Activated CD8-positive, alpha-beta memory T cell treated with anti-CD3 and anti-CD28 coated beads, Interleukin-2, amount 50 U/mL, for 4 hours (primary cell): ENCODE results near the gene TTC9C.
"Not testable (repeated sequence)": the region's sequence is repeated elsewhere in the genome, so short reads cannot be mapped to it uniquely, and the experiment has no call there.

Experiments
- DNase-seq: peaks from one replicate; pipeline ENCODE4 v3.0.0-alpha.2; 2020

Gene TTC9C

DNA sequence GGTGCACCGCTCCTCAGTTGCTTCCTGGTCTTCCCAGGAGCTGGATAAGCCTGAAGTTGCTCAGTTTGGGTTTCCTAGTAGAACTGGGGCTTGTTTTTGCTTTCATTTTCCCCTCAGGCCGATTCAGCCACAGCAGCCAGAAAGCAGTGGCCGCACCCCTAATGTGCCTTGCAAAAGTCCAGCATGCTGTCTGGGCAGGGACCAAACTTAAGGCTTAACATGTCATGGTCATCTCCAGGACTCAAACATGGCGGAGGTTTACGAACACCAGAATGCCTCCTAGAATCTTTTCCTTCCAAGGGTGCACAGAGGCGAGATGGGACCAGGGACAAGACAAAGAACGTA lies 18.3 kb upstream of the TTC9C start:
- DNase-seq = peak; percentile 23

DNA sequence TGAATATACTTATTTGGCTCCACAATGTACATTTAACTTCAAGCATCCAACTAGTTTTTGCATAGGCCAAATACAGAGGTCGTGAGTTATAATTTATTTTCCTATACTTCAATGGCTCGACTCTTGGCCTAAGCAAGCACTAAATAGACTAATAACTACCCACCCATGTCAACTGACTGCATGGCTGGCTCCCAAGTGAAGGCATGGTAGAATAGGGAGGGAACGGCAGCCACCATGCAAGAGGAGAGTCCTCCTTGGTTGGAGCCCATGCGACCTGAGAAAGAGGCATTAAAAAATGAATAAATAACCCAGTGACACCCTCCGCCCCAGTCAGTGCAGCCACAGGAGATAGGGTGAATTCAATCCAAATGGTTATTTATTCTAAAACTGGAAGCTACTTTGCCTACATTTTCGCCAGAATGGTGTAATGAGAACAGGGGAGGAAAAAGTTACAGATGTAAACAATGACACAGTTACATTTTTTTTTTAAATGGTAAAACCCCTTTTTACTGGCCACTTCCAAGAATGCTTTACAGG lies 15.9 kb upstream of the TTC9C start:
- no peak for DNase-seq

DNA sequence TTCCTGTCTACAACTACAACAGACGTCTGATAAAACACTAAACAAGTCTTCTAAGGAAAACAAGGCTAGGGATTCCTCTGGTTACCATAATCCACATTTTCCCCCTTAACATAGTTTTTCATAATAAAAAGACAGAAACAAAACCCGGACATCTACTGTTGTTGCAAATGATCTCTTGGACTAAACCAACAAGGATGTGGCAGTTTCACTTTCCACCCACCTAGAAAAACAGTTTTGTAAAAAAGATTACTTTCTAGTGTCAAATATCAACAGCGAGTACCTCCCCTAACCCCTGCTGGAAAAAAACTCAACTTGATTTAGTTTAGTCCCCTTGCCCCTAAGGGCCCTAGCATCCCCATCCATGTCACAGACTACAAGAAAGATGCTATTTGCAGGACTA lies 15.4 kb upstream of the TTC9C start:
- no peak for DNase-seq

DNA sequence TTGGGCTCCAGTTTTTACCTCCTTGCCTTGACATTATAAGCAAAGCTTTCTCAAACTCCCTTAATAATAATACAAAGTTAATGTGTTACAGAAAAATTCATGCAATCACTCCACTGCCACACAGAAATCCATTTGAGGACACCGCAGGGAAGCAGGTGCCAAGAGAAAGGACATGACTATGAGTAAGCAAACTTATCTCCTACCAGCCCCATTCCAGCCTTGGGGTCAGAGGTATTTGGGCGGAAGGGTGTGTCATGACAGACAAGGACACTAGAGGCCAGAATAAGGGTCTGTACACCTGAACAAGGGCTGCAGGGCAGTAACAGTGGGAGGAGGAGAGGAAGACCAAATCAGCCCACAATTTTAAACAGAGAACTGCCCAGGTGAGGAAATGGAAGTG lies 14.9 kb upstream of the TTC9C start:
- DNase-seq = no peak

DNA sequence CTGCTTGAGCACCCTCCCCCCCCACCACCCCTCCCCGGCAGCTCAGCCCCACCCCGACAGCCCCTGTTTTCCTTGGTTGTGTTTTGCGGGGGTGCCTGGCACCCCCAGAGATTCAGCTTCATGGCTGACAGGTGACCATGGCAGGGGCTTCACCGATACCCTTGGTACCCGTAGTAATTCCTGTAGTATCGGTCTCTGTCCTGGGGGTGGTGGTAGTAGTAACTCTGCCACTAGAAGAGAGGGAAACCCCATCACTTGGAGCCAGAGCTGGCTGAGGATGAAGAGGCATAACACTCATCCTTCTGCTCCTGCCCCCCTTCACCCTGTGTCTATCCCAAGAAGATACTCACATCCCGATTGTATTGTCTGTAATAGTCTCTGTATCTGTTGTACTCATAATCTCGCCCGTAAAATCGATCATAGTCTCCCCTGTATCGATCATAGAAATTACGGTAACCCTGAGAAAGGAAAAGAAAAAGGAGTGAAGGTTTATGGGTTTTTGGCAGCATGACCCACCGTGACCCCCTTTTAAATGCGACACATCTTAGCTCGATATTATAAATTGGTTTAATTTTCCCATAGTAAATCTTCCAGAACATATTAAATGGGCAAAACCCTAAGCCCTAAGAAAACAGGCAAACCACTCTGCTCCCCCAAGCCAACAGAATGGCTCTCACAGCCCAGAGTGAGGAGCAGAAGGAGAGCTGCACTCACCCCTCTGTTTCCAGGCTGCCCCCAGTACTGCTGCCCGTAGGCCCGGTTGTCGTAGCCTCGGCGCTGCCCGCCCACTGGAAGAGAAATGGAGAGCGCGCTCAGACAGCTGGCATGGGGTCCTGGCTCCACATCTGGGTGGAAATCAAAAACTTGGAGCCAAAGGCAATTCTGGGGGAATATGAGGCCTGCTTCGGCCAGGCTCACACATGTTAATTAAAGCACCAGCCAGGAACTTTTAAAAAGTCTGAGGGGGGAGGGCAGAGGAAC lies 12.8 kb upstream of the TTC9C start:
- DNase-seq = no peak

DNA sequence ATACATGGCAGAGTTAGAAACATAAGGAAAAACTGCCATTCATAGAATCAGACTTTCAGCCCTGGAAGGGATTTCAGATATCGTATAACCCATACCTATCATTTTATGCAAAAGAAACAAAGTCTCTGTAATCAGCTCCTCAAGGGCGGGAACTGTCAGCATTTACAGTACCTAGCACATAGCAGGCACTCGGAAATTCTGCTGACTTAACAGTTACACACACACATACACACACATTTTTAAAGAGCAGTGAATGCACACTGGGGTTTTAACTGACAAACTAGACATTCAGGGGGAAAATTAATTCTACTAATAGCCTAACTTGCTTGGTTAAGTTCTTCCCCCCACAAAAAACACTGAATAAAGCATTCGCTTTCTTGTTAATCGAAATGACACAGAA lies 12.1 kb upstream of the TTC9C start:
- no peak for DNase-seq

DNA sequence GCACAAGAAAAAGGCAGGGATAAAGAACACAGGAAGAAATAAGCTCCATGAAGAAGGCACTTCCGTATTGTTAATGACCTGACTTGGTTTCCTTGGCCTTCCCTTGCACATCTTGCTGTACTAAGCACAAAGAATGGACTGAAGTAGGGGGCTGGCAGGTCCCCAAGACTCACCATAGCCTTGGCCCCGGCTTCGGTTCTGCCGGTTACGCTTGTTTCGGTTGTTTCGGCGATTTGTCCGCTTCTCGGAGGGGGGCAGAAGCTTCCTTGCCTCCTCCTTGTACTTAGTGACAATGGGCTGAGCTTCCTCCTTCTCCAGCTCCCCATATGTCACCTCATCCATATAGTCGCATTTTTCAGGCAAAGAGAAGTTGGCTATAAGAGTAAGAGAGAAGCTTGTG lies 11.5 kb upstream of the TTC9C start:
- DNase-seq = no peak

DNA sequence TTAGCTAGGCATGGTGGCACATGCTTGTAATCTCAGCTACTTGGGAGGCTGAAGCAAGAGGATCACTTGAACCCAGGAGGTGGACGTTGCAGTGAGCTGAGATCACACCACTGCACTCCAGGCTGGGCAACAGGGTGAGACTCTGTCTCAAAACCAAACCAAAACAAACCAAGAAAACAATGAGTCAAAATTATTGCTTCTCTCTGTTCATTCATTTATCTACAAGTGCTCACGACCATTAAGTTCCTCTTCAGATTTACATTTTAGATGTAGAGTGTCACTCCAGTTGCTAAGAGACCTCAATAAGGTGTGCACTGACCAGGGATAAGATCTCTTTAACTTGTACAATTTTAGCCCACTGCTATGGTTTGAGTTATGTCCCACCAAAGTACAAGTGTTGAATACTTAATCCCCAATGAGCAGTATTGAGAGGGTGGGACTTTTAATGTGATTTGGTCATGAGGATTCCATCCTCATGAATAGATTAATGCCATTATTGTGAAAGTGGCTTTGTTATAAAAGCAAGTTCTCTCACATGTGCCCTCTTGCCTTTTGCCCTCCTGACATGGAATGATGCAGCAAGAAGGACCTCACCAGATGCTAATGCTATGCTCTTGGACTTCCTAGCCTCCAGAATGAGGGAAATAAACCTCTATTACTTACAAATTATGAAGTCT lies 8.8 kb upstream of the TTC9C start:
- no peak for DNase-seq

DNA sequence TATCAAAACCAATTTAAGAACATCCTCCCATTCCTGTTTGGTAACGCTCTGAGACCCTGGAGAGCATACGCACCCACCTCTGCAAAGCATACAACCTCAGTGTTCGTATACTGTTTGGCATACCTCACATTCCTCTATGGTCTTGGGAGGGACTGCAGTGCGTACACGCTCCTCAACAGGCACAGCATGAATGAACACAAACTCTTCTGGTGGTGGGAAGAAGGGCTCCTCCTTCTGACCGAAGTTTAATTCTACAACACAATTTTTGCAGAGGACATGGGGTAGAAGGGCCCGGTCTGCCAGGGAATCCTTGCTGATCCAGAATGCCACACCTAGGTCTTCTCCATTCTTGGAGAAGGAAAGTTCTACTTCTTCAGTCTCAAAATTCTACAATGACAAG lies 6.3 kb upstream of the TTC9C start:
- DNase-seq = no peak

DNA sequence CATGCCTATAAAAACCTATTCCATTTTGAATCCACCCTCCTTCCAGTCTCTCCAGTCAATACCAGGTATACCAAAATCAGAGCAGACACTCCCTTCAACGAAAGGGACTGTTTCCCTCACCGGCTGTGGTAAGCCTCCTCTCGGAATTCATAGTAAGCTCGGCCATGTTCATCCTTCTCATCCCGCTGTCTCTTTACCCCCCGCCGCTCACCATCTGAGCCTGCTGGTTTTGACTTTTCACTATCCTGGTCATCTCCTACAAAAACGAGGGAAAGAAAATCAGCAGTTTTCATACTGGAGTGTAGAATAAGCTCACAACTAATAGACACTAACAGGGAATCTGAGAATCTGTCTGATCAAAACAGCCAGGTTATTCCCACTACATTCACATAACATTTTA lies 4.1 kb upstream of the TTC9C start:
- no peak for DNase-seq

DNA sequence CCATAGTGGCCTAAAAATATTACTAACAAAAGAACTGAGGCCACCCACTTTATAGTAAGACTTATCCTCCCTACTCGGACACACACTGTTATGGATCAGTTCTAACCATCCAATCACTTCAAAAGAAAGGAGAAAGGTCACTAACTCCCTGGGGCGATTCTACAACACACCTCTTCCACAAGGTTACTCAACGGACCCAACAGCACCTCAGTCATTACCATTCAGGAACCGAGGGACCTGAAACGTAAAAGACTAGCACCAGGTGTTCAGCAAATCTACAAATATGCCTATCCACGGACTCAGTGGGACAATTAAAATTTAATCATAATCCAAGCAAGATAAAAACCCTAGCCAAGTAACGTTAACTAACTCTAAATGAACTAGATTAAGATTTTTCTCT lies 2.6 kb upstream of the TTC9C start:
- no peak for DNase-seq

DNA sequence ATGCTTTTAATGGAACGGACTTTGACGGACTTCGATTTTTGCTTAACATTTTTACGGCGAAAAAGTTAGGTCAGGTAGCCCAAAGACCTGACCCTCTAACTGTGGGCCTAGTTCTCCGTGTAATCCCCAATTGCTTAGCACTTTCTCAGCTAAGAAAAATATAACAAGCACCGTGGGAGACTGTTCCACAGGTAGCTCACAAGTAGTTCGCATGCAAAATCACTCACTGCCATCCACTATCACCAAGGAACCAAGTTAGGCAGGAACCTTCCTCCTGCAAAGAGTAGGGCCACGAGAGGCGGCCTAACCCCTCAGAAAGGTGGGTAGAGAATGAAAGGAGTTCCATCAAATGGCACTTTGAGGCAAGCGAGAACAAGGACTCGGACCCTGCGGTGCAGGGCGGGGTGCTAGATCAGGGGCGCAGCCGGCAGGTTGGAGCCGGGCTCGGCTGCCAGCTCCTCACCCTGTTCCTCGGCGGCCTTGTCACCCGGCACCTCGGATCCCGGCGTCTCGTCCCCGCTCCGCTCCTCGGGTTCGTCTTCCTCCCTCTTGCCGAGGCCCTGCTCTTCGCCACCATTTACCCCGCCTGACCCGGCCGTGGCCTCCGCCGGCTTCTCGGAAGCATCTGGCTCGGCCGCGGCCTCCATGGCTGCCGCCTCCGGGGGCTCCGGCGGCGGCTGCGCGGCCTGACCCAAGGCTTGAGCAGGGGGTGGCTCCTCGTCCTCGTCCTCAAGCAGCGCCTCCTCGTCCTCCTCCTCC lies 2.0 kb upstream of the TTC9C start:
- no peak for DNase-seq

DNA sequence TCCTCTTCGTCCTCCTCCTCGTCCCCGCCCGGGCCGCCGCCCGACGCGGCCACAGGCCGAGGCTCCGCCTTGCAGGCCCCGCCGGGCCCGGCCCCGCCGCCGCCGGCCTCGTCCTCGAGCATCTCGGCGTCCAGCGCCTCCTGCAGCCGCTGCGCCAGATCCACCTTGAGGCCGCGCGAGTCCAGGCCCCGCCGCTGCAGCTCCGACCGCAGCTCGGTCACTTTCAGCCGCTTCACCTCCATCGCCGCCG lies 1.4 kb upstream of the TTC9C start:
- DNase-seq = no peak

DNA sequence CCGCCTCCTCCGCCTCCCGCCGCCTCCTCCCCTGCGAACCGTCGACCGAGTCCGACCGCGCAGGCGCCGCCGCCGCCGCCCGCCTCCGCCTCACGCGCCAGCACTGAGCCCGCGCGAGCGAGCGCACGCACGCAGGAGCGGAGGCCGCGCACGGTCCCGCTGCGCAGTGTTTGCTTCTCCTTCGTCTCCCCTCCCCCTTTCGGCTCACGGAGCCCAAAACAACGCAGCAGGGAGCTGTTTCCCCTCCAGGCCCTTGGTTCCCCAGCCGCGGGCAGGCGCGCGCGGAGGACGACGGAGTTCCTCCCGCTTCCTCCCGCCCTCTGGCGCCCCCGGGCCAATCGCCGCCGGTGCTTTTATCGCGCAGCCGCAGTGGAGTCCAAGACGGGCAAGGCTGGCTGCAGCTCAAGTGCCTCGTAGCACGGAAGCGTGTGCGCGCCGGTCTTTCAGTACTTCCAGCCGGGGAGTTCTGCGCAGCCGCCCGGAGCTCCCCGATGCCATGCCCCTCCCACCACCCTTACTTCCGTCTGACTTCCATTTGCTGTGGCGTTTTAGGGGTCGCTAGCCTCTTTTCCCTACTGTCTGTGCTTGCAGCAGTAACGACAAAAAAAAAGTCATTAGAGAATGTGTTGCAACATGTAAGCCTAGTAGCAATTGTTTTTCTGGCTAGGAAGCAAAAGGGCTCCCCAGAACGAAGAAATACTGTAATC lies 968 bp upstream of the TTC9C start, which contains the start of gene HNRNPUL2:
HNRNPUL2 (minus strand) TSS at position 293 of the 707 bp plus-strand sequence. CDS start 301 bp downstream, outside the sequence.
- DNase-seq = peak; percentile 97

DNA sequence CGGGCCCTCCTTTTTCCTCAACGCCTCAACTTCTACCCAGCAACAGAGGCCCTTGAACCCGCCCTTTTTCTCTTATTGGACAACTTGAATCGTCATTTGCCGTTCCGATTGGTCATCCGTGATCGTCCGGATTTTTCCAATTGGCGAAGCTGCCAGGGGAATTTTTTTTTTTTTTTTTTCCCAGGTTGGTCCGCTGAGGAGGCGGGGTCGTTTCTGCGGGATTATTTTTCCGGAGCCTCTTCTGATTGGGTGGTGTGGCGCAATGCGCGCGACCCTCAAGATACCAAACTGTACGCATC lies 465 bp upstream of the TTC9C start:
- peak; percentile 73 for DNase-seq

DNA sequence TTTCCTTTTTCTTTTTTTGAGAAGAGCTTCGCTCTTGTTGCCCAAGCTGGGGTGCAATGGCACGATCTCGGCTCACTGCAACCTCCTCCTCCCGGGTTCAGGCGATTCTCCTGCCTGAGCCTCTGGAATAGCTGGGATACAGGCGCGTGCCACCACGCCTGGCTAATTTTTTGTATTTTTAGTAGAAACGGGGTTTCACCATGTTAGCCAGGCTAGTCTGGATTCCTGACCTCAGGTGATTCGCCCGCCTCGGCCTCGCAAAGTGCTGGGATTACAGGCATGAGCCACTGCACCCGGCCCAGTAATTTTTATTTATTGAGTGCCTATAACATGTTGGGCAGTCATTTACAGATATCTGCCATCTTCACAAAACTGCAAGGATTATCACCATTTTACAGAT lies 1.8 kb downstream of the TTC9C start:
- DNase-seq = not testable (repeated sequence)

DNA sequence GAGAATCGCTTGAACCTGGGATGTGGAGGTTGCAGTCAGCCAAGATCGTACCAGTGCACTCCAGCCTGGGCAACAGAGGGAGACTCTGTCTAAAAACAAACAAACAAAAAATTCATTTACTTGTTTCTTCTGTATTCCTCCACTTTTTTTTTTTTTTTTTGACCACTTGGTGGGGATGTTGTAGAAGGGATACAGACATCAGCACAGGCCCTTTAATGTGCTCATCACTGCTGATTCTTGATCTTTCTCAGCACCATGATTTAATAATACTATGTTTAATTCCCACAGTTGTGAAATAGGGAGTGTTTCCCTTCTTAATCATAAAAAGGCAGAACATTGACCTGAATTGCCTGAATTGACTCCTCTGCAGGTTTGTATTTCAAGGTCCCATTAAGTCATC lies 4.5 kb downstream of the TTC9C start:
- DNase-seq = no peak

DNA sequence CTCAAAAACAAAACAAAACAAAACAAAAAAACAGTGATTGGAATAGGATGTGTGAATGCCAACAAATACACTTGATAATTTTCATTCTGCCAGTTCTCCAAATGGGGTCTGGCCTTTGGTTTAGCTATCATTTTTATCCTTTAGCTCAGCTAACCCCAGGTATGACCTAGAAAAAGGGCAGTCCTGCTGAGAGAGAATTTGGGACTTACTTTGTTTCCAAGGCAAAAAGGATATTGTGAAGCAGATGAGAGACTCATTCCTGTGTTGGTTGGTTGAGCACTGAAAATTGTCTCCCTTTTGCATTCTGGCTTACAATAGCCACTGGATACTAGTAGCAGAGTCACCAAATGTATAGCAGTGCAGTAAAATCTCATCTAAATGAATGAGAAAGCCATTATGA lies 8.9 kb downstream of the TTC9C start:
- no peak for DNase-seq

DNA sequence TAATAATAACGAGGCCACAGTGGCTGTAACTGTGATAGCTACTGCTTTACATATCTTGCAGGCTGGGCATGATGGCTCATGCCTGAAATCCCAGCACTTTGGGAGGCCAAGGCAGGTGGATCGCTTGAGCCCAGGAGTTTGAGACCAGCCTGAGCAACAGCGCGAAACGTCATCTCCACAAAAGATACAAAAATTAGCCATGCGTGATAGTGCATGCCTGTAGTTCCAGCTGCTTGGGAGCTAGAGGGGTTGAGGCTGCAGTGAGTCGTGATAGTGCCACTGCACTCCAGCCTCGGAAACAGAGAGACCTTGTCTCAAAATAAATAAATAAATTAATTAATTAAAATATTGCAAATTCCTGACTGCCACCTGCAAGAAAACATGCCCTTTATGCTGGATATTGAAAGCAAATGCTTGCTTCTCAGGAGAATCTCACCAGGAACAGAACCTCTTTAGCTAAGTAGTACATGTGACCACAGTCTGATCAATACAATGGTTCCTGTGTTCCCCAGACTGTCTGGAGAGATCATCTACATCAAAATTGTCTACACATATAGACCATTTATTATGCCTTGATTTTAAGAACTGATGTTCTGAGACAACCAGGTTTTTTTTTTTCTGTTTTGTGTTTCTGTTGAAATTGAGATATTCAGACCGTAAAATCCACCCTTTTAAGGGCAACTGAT lies 19.3 kb downstream of the TTC9C start:
- DNase-seq = no peak

DNA sequence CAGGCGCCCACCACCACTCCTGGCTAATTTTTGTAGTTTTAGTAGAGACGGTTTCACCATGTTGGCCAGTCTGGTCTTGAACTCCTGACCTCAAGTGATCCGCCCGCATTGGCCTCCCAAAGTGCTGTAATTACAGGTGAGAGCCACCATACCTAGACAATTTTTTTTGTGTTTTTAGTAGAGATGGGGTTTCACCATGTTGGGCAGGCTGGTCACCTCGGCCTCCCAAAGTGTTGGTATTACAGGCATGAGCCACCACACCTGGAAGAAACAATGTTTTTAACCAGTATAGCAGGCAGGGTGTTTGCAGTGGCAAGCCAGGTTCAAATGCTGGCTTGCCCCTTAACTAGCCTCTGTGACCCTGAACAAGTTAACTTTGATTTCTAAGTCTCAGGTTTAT lies 21.6 kb downstream of the TTC9C start:
- DNase-seq = not testable (repeated sequence)

DNA sequence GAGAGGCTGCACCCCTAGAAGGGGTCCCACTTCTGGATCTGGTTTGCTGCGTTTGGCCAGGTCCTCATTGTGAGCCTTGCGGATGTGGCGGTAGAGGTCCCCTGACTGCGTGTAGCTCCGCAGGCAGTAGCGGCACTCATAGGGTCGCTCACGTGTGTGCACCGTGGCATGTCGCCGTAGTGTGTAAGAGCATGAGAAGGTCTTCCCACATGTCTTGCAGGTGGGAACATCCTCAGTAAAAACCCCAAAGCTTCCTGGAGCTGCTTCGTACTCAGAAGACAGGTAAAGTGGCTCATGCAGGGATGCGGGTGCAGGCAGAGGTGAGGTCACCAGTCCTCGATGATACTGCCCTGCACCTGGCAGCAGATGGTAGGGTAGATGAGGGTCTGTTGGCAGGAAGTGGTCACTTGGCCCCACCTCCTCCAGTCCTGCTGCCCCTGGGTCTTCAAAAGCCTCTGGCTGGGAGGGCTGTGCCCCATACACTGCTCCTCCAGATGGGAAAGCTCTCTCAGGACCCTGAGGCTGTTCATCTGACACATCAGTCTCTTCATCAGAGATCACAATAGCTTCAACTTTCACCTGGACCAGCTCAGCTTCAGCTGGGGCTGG lies 24.0 kb downstream of the TTC9C start:
- no peak for DNase-seq
